A549 (cell line): ENCODE measurements around the gene HCST.

Experiments used
- BHLHE40 ChIP-seq: IDR thresholded peaks from 2 replicates; pipeline ENCODE4 v1.6.1; 2012; ENCODE audit warnings: low read depth, low read length, inconsistent platforms
- HEYL ChIP-seq: fragments of 250-450 bp; sonication (Bioruptor Pico); IDR thresholded peaks from 2 replicates; pipeline ENCODE4 v1.8.0; 2021; ENCODE audit warnings: mild to moderate bottlenecking, moderate library complexity
- JUNB ChIP-seq: fragments of >200 bp; sonication (Bioruptor Twin); formaldehyde crosslinking; IDR thresholded peaks from 2 replicates; pipeline ENCODE4 v1.6.1; 2016
- POLR2A ChIP-seq: IDR thresholded peaks from 2 replicates; pipeline ENCODE4 v1.6.1; 2012; ENCODE audit warnings: mild to moderate bottlenecking, low read length
- RFX5 ChIP-seq: fragments of 450-650 bp; IDR thresholded peaks from 2 replicates; pipeline ENCODE4 v1.7.1; 2014; ENCODE audit warnings: antibody characterized with exemption, mild to moderate bottlenecking, moderate library complexity
- RNF2 ChIP-seq: fragments of 200-600 bp; sonication (generic); IDR thresholded peaks from 2 replicates; pipeline ENCODE4 v1.6.1; 2016; ENCODE audit warnings: low read depth, mild to moderate bottlenecking, antibody characterized with exemption, moderate library complexity, borderline replicate concordance
- TF ChIP-seq, protein P1 (sequence below): fragments of >200 bp; sonication (Bioruptor Twin); formaldehyde crosslinking; IDR thresholded peaks from 3 replicates; pipeline ENCODE4 v1.5.1; 2016
- TF ChIP-seq, protein P2 (sequence below): IDR thresholded peaks from 2 replicates; pipeline ENCODE4 v1.6.1; 2012; ENCODE audit warnings: low read depth, borderline replicate concordance
- TF ChIP-seq, protein P3 (sequence below): fragments of 250-450 bp; sonication (Bioruptor Pico); IDR thresholded peaks from 2 replicates; pipeline ENCODE4 v1.5.0; 2021; ENCODE audit warnings: mild to moderate bottlenecking, moderate library complexity, borderline replicate concordance
- TF ChIP-seq, protein P4 (sequence below): IDR thresholded peaks from 2 replicates; pipeline ENCODE4 v1.6.1; 2012

DNA sequence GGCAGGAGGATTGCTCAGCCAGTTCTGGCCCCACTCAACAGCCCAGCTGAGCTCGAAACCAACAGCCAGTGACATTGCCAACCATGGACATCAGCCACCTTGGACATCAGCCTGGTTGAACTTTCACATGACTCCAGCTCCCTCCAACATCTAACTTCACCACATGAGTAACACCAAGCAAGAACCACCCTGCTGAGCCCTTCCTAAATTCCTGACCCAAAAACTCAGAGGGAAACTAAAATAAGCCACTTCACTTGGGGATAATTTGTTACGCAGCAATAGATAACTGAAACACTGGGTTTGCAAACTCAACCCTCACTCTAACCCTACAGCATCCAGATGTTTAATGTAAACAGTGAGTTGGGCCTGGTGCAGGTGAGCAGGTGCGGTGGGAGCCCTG, 23.2 kb downstream of the HCST start:
- TF ChIP-seq, protein P1, sequence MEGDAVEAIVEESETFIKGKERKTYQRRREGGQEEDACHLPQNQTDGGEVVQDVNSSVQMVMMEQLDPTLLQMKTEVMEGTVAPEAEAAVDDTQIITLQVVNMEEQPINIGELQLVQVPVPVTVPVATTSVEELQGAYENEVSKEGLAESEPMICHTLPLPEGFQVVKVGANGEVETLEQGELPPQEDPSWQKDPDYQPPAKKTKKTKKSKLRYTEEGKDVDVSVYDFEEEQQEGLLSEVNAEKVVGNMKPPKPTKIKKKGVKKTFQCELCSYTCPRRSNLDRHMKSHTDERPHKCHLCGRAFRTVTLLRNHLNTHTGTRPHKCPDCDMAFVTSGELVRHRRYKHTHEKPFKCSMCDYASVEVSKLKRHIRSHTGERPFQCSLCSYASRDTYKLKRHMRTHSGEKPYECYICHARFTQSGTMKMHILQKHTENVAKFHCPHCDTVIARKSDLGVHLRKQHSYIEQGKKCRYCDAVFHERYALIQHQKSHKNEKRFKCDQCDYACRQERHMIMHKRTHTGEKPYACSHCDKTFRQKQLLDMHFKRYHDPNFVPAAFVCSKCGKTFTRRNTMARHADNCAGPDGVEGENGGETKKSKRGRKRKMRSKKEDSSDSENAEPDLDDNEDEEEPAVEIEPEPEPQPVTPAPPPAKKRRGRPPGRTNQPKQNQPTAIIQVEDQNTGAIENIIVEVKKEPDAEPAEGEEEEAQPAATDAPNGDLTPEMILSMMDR = no peak
- TF ChIP-seq, protein P2, sequence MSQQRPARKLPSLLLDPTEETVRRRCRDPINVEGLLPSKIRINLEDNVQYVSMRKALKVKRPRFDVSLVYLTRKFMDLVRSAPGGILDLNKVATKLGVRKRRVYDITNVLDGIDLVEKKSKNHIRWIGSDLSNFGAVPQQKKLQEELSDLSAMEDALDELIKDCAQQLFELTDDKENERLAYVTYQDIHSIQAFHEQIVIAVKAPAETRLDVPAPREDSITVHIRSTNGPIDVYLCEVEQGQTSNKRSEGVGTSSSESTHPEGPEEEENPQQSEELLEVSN = no peak
- TF ChIP-seq JUNB = no peak
- TF ChIP-seq, protein P3, sequence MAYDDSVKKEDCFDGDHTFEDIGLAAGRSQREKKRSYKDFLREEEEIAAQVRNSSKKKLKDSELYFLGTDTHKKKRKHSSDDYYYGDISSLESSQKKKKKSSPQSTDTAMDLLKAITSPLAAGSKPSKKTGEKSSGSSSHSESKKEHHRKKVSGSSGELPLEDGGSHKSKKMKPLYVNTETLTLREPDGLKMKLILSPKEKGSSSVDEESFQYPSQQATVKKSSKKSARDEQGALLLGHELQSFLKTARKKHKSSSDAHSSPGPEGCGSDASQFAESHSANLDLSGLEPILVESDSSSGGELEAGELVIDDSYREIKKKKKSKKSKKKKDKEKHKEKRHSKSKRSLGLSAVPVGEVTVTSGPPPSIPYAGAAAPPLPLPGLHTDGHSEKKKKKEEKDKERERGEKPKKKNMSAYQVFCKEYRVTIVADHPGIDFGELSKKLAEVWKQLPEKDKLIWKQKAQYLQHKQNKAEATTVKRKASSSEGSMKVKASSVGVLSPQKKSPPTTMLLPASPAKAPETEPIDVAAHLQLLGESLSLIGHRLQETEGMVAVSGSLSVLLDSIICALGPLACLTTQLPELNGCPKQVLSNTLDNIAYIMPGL = no peak
- TF ChIP-seq POLR2A = no peak
- no peak for TF ChIP-seq RNF2
- TF ChIP-seq, protein P4, sequence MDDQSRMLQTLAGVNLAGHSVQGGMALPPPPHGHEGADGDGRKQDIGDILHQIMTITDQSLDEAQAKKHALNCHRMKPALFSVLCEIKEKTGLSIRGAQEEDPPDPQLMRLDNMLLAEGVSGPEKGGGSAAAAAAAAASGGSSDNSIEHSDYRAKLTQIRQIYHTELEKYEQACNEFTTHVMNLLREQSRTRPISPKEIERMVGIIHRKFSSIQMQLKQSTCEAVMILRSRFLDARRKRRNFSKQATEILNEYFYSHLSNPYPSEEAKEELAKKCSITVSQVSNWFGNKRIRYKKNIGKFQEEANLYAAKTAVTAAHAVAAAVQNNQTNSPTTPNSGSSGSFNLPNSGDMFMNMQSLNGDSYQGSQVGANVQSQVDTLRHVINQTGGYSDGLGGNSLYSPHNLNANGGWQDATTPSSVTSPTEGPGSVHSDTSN = no peak
- no peak for TF ChIP-seq RFX5
- no peak for TF ChIP-seq HEYL
- no peak for TF ChIP-seq BHLHE40
